HepG2 (cell line): ENCODE results near the gene GATD1. TPM values are rescaled to one million over a fixed set of nuclear protein-coding genes. Genes with fewer than 3 reads are reported as not detected.
A peak's percentile ranks its signal among the peaks of the same experiment; 100 is the strongest.

Experiments
- AGO2 ChIP-seq: fragments of 200-400 bp; formaldehyde crosslinking; optimal IDR thresholded peaks from 2 replicates; pipeline ENCODE3; 2017; ENCODE audit warnings: mild to moderate bottlenecking, low read depth, low read length, moderate library complexity
- ARID3A ChIP-seq: IDR thresholded peaks from 2 replicates; pipeline ENCODE4 v1.6.1; 2012; ENCODE audit warnings: low read depth, low read length, improper control_type of control experiment
- ARNT2 ChIP-seq: sonication (generic); formaldehyde crosslinking; IDR thresholded peaks from 2 replicates; pipeline ENCODE4 v1.8.0; 2022; ENCODE audit warnings: mild to moderate bottlenecking, low read depth, missing genetic modification reagents, moderate library complexity
- CEBPG ChIP-seq: IDR thresholded peaks from 2 replicates; pipeline ENCODE4 v1.6.1; 2016
- DMAP1 ChIP-seq: IDR thresholded peaks from 2 replicates; pipeline ENCODE4 v1.6.1; 2016
- EZH2 ChIP-seq: conservative IDR thresholded peaks from 2 replicates; pipeline ENCODE4 v1.6.1; 2012; ENCODE audit warnings: mild to moderate bottlenecking, low read depth, low read length, moderate library complexity
- FOSL2 ChIP-seq: sonication (generic); formaldehyde crosslinking; IDR thresholded peaks from 2 replicates; pipeline ENCODE4 v1.4.0; 2020; ENCODE audit warnings: missing genetic modification reagents
- GZF1 ChIP-seq: sonication (generic); formaldehyde crosslinking; IDR thresholded peaks from 2 replicates; pipeline ENCODE4 v1.5.1; 2020; ENCODE audit warnings: mild to moderate bottlenecking, missing genetic modification reagents
- IKZF4 ChIP-seq: sonication (generic); formaldehyde crosslinking; IDR thresholded peaks from 2 replicates; pipeline ENCODE4 v1.5.1; 2020; ENCODE audit warnings: borderline replicate concordance, mild to moderate bottlenecking, low read depth, missing genetic modification reagents; ENCODE audit errors: not compliant biosample characterization
- NCOA1 ChIP-seq: sonication (generic); formaldehyde crosslinking; IDR thresholded peaks from 2 replicates; pipeline ENCODE4 v1.9.0; 2021; ENCODE audit warnings: missing genetic modification reagents
- NFE2L1 ChIP-seq: sonication (generic); formaldehyde crosslinking; IDR thresholded peaks from 2 replicates; pipeline ENCODE4 v1.4.0; 2020; ENCODE audit warnings: missing genetic modification reagents, mild to moderate bottlenecking, borderline replicate concordance
- NFIB ChIP-seq: sonication (generic); formaldehyde crosslinking; IDR thresholded peaks from 2 replicates; pipeline ENCODE4 v1.9.0; 2021; ENCODE audit warnings: missing genetic modification reagents, mild to moderate bottlenecking, borderline replicate concordance
- NR3C1 ChIP-seq: sonication (generic); formaldehyde crosslinking; IDR thresholded peaks from 2 replicates; pipeline ENCODE4 v1.4.0; 2020; ENCODE audit warnings: missing genetic modification reagents
- POLR2G ChIP-seq: fragments of 200-400 bp; formaldehyde crosslinking; IDR thresholded peaks from 2 replicates; pipeline ENCODE4 v1.6.1; 2018; ENCODE audit warnings: mild to moderate bottlenecking, low read depth, low read length, moderate library complexity
- RFX3 ChIP-seq: IDR thresholded peaks from 2 replicates; pipeline ENCODE4 v1.6.1; 2016; ENCODE audit warnings: missing biosample characterization, missing genetic modification reagents
- ZNF362 ChIP-seq: sonication (generic); formaldehyde crosslinking; IDR thresholded peaks from 2 replicates; pipeline ENCODE4 v1.4.0; 2020; ENCODE audit warnings: missing genetic modification reagents, mild to moderate bottlenecking, borderline replicate concordance
- ZNF484 ChIP-seq: sonication (generic); formaldehyde crosslinking; IDR thresholded peaks from 2 replicates; pipeline ENCODE4 v1.5.1; 2020; ENCODE audit warnings: mild to moderate bottlenecking, low read depth, missing genetic modification reagents, borderline replicate concordance
- ZNF501 ChIP-seq: sonication (generic); formaldehyde crosslinking; IDR thresholded peaks from 2 replicates; pipeline ENCODE4 v1.5.1; 2020; ENCODE audit warnings: mild to moderate bottlenecking, moderate library complexity, missing genetic modification reagents
- ZNF652 ChIP-seq: IDR thresholded peaks from 2 replicates; pipeline ENCODE4 v1.6.1; 2016; ENCODE audit warnings: low read depth, borderline replicate concordance
- polyA plus RNA-seq, 8 experiments: library from polyadenylated mRNA; depleted of rRNA in 3 of 8; stranded (reverse) in 7 of 8; unstranded in 1 of 8; fragments of >200 nt; fragmentation: Illumina TruSeq in 4 of 8; extraction: Trizol in 4 of 8; gene quantifications; 2 replicates each; pipeline versions ENCODE4 v1.2.1 to v1.2.3, GENCODE V29; 2011 to 2016; ENCODE audit warnings: low read depth in 4 of 8, missing spikeins in 1 of 8, mixed read lengths in 1 of 8; ENCODE audit not compliant: insufficient read depth in 1 of 8
- total RNA-seq, 5 experiments: library from RNA; depleted of rRNA; stranded (reverse); fragments of >200 nt; fragmentation: Illumina TruSeq; extraction: Trizol; gene quantifications; 2 replicates each; pipeline ENCODE4 v1.2.3, GENCODE V29; 2016; ENCODE audit warnings: low read depth in 1 of 5
- TF ChIP-seq, protein P1 (sequence below): sonication (generic); formaldehyde crosslinking; IDR thresholded peaks from 2 replicates; pipeline ENCODE4 v1.9.0; 2021; ENCODE audit warnings: missing genetic modification reagents, mild to moderate bottlenecking, borderline replicate concordance
- TF ChIP-seq, protein P2 (sequence below): IDR thresholded peaks from 2 replicates; pipeline ENCODE4 v1.4.0; 2020; ENCODE audit warnings: mild to moderate bottlenecking, missing genetic modification reagents

GATD1 gene
- total and polyA plus RNA-seq, 2 of the 13 experiments (the other 11 are each of a cell fraction or from before 2014, with no cell fraction given) = 31.3 to 60.5 TPM

DNA sequence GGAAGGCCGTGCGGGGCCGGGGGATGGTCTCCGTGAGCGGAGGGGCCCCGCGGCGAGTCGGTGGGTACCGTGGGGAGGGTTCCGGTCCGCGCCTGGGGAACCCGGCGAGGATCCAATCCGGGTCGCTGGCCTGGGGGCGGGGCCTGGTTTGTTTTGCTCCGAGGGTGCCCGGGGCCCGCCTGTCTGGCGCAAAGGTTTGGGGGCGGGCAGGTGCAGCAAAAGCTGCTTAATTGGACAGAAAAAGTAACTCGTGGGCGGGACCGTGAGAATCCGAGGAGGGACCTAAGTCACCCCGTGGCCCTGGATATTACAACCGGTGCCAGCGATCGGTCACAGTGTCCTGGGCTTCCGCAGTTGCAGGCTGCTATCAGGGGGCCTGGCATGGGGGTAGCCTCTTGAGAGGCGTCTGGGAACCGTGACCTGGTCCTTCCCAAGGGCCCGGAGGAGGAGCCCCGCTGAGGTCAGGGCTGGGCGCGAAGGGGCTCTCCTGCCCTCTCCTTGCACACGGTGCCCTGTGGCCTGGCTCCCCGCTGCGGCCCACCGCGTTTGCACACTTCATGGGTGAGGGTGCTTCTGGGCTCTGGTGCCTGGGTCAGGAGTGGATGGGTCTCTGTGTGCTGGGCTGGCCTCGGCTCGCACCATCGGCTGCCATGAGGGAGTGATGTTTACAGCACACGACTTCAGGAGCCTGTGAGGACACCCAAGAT lies 42.8 kb upstream of the GATD1 start (continued):
- TF ChIP-seq, protein P1, sequence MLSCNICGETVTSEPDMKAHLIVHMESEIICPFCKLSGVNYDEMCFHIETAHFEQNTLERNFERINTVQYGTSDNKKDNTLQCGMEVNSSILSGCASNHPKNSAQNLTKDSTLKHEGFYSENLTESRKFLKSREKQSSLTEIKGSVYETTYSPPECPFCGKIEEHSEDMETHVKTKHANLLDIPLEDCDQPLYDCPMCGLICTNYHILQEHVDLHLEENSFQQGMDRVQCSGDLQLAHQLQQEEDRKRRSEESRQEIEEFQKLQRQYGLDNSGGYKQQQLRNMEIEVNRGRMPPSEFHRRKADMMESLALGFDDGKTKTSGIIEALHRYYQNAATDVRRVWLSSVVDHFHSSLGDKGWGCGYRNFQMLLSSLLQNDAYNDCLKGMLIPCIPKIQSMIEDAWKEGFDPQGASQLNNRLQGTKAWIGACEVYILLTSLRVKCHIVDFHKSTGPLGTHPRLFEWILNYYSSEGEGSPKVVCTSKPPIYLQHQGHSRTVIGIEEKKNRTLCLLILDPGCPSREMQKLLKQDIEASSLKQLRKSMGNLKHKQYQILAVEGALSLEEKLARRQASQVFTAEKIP (CRISPR knock-in tag) = no peak
- TF ChIP-seq IKZF4 (CRISPR knock-in tag) (no peak), ARNT2 (no peak), POLR2G (no peak; the same call in 1 of the 2 replicates), EZH2 (no peak), FOSL2 (CRISPR knock-in tag) (no peak), ZNF484 (CRISPR knock-in tag) (no peak), NFE2L1 (no peak), NCOA1 (no peak), AGO2 (peak; percentile 45), CEBPG (no peak), ZNF501 (CRISPR knock-in tag) (no peak), NR3C1 (CRISPR knock-in tag) (no peak), ZNF362 (CRISPR knock-in tag) (no peak), DMAP1 (peak; percentile 37; the same call in 1 of the 2 replicates), GZF1 (CRISPR knock-in tag) (0 out of 2 replicates have a peak, but pooled peaks have one; percentile 40), ARID3A (no peak), NFIB (CRISPR knock-in tag) (no peak), RFX3 (CRISPR knock-in tag) (no peak), ZNF652 (CRISPR knock-in tag) (no peak)
- TF ChIP-seq, protein P2, sequence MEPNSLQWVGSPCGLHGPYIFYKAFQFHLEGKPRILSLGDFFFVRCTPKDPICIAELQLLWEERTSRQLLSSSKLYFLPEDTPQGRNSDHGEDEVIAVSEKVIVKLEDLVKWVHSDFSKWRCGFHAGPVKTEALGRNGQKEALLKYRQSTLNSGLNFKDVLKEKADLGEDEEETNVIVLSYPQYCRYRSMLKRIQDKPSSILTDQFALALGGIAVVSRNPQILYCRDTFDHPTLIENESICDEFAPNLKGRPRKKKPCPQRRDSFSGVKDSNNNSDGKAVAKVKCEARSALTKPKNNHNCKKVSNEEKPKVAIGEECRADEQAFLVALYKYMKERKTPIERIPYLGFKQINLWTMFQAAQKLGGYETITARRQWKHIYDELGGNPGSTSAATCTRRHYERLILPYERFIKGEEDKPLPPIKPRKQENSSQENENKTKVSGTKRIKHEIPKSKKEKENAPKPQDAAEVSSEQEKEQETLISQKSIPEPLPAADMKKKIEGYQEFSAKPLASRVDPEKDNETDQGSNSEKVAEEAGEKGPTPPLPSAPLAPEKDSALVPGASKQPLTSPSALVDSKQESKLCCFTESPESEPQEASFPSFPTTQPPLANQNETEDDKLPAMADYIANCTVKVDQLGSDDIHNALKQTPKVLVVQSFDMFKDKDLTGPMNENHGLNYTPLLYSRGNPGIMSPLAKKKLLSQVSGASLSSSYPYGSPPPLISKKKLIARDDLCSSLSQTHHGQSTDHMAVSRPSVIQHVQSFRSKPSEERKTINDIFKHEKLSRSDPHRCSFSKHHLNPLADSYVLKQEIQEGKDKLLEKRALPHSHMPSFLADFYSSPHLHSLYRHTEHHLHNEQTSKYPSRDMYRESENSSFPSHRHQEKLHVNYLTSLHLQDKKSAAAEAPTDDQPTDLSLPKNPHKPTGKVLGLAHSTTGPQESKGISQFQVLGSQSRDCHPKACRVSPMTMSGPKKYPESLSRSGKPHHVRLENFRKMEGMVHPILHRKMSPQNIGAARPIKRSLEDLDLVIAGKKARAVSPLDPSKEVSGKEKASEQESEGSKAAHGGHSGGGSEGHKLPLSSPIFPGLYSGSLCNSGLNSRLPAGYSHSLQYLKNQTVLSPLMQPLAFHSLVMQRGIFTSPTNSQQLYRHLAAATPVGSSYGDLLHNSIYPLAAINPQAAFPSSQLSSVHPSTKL (CRISPR knock-in tag) = no peak
